Mucosa of descending colon (tissue), 3 donors: ENCODE measurements around the gene USP4. TPM values are rescaled to one million over a fixed set of nuclear protein-coding genes. Genes with fewer than 3 reads are reported as not detected.

Experiments
- ATAC-seq: fragments of 200-7000 bp; cut with Tn5 transposase; one replicate; pipeline ENCODE4 v1.9.1; 2020; ENCODE audit warnings: mild to moderate bottlenecking, moderate library complexity
- DNase-seq, 3 donors: peaks; one replicate each; pipeline ENCODE4 v3.0.0-alpha.2; 2020
- H3K36me3 ChIP-seq: fragments of 200-600 bp; one replicate; pipeline ENCODE4 v1.8.0; 2021; ENCODE audit warnings: low read depth, mild to moderate bottlenecking
- H3K4me1 ChIP-seq: fragments of 200-600 bp; one replicate; pipeline ENCODE4 v1.8.0; 2021; ENCODE audit warnings: low read depth, mild to moderate bottlenecking
- H3K4me3 ChIP-seq: fragments of 200-600 bp; one replicate; pipeline ENCODE4 v1.8.0; 2021; ENCODE audit warnings: mild to moderate bottlenecking
- H3K9me3 ChIP-seq: fragments of 200-600 bp; one replicate; pipeline ENCODE4 v1.8.0; 2021; ENCODE audit warnings: mild to moderate bottlenecking
- CTCF ChIP-seq: fragments of 200-600 bp; IDR thresholded peaks from one replicate; pipeline ENCODE4 v1.8.0; 2022; ENCODE audit warnings: antibody characterized with exemption, mild to moderate bottlenecking
- intact Hi-C, 2 donors: fragments of 100-400 bp; cut with DNase I in 1 of 2; cut with micrococcal nuclease in 1 of 2; formaldehyde crosslinking; loops; one replicate each; pipeline versions ENCODE4 v1.11.0 to v1.11.1; 2022; cut with DNase I, micrococcal nuclease
- total RNA-seq, 3 donors: library from RNA; stranded (reverse); fragmentation: NEBNext Ultra II Directional in 2 of 3; extraction: Animal tissue kit (Norgen Biotek cat#: 25700) in 2 of 3; gene quantifications; one replicate each; pipeline versions ENCODE4 v1.2.1 to v1.2.4, GENCODE V29; 2021 to 2023
- donor health status: DM: no; HTN: no; CAD: no; lungs with moderate emphysema.
- donor health status: DM: no; HTN: no; CAD: no.
- donor health status: DM: no; HTN: yes; CAD: no.

The USP4 gene
- total RNA-seq, 3 donors from 2014 or later, result 46.4 to 60.5 (median 58.9) TPM

DNA sequence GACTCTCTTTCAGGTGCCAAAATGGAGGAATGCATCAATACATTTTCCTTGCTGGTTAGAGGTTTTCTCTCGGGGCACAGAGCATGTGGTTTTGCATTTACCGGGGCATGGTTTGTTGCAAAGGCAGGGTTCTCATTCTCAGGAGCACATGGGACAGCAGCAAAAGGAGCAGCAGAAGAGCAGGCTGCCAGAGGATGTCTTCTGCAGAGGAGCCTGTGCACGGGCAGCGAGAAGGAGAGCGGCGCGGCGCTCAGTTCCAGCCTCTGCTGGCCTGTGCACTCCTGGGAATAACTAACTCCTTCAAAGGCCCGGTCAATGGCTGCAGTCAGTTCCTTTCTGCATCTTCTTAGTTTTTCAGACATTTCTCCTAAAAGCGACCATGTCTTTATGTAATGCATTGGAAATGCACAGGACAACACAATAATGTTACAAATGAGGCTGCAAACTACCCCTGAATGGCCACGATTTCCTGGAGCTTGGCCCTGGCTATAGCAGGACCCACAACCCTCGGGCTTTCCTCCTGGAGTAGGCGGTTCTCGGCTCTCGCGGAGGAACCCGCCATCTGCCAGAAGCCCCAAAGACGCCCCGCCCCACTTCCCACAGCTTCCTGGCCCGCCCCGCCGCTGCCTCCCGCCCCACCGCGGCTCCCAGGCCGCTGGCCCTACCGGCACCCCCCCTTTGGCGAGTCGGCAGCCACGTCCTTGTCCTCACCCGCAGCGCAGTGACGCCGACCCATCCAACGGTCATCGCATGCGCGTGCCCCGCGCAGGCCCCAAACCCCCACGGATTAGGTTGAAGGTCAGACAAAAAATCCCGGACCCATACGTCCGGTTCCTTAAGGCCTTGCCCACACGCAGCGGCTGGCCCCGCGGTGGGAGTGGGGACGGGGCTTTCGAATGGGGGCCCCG lies 63.1 kb downstream of the USP4 start, which contains the start of gene C3orf62:
TSS of gene C3orf62 (minus strand) at position 758 of the 908 bp plus-strand sequence. CDS start at position 398, 360 bp downstream.
- ATAC-seq (peak; percentile 95), DNase-seq (peak; percentile 92 to 95 (median 94))
- Histone ChIP-seq H3K4me3 (peak within 1 kb of the TSS; percentile 7), H3K4me1 (peaks cover 15% of the 10 kb centered on the region), H3K9me3 (no peaks in the 10 kb centered on the region), H3K36me3 (no peaks in the 10 kb centered on the region)
- intact Hi-C loops, result no loop called here
- no peak for TF ChIP-seq CTCF

DNA sequence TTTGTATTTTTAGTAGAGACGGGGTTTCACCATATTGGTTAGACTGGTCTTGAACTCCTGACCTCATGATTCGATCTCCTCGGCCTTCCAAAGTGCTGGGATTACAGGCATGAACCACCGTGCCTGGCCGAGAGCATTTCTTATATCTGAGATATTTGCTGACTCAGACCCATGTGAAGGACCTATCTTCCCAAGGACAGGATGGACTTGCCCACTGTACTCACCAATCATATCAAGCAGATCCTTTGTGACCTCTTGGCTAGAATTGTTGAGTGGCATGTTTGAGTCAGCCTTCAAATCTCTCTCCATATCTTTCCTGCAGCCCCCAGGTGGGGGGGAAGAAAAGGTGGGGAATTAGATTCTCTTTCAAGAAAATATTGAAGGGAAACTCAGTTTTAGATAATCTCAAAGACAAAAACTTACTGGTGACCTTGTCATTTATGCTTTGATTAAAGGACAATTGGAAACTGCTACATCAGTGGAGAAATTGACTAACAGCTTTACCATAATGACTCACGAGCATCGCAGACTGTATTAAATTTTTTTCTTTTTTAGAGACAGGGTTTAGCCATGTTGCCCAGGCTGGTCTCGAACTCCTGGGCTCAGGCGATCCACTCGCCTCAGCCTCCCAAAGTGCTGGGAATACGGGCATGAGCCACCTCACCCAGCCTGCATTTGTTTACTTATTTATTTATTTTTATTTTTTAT lies 65.9 kb downstream of the USP4 start:
- Histone ChIP-seq H3K9me3 (no peaks in the 10 kb centered on the region), H3K4me1 (peaks cover 15% of the 10 kb centered on the region), H3K4me3 (no peak overlapping the region), H3K36me3 (no peaks in the 10 kb centered on the region)
- intact Hi-C loops, result no loop called here
- ATAC-seq (no peak), DNase-seq (no peak)
- no peak for TF ChIP-seq CTCF

- no peak for ATAC-seq
- DNase-seq, result no peak
- H3K36me3 ChIP-seq, result no peaks in the 10 kb centered on the region
- H3K4me1 ChIP-seq, result peaks cover 4% of the 10 kb centered on the region
- H3K4me3 ChIP-seq, result no peak overlapping the region
- H3K9me3 ChIP-seq, result no peaks in the 10 kb centered on the region
- intact Hi-C loops, result no loop called here
- no peak for TF ChIP-seq CTCF
Observed at GRCh38 chr3:49271047-49271446, 68.8 kb downstream of the USP4 start.

DNA sequence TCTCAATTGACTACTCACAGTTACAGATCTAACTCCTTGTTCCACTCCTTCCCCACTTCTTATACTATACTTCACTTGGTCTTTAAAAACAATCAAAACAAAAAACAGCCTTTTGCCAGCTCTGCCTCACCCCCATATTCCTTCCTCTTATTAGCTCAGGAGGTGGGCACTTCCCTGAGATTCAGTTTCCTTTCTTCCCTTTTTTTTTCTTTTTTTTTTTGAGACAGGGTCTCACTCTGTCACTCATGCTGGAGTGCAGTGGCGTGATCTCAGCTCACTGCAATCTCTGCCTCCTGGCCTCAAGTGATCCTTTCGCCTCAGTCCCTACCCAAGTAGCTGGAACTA lies 69.7 kb downstream of the USP4 start:
- DNase-seq, result no peak
- intact Hi-C loops, result no loop called here
- Histone ChIP-seq H3K9me3 (no peaks in the 10 kb centered on the region), H3K4me1 (no peaks in the 10 kb centered on the region), H3K4me3 (no peak overlapping the region), H3K36me3 (no peaks in the 10 kb centered on the region)
- TF ChIP-seq CTCF, result no peak
- no peak for ATAC-seq

DNA sequence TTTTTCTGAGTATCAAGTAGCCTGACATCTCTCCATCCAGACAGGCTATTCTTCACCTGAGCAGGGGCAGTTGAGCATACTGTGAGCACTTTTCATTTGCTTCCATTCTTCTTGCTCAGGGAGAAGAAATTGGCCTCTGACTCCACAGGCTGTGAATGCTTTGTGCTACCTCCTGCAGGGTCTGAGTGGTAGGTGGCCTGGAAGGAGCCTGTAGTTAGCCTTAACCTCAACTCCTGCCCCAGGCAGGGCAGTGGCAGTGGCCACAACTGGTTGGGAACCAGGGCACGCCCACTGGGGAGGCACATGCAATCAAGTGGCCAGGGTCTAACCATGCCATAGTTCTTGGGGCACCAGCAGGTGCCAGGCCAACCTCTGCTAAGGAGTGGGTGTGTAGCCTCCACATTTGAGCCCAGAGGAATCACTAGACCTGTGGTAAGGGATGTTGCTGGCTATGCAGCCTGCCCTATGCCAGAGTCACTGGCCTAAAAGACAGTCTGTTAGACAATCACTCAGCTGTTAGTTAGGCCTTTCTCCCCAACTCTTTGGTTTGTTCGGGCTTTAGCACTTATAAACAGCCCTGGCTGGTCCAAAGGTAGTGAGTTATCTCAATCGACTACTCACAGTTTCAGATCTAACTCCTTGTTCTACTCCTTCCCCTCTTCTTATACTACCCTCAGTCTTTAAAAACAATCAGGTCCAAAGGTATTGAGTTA lies 70.3 kb downstream of the USP4 start:
- Histone ChIP-seq H3K36me3 (no peaks in the 10 kb centered on the region), H3K4me1 (no peaks in the 10 kb centered on the region), H3K4me3 (no peak overlapping the region), H3K9me3 (no peaks in the 10 kb centered on the region)
- ATAC-seq (no peak), DNase-seq (no peak)
- no peak for TF ChIP-seq CTCF
- intact Hi-C loops, result no loop called here
